Measurements from ENCODE around the gene PCOLCE2. TPM values are rescaled to one million over a fixed set of nuclear protein-coding genes. Genes with fewer than 3 reads are reported as not detected.

Gene PCOLCE2
- total and polyA plus RNA-seq, 4 donors = 9.1 to 17.2 (median 13.3) TPM

- 78% methylated on average over 3 of the region's 3 CpGs for WGBS
- Histone ChIP-seq H3K36me3 (ENCODE audit: control insufficient read depth in 4 of 4, insufficient read depth in 3 of 4, low read depth in 1 of 4, low read length in 3 of 4) (no peaks in the 10 kb centered on the region), H3K9me3 (ENCODE audit: control insufficient read depth in 4 of 4, low read length in 3 of 4) (no peaks in the 10 kb centered on the region)
Measured at GRCh38 chr3:142894493-142894892, 5.6 kb upstream of the PCOLCE2 start.

More at GRCh38 chr3:142894493-142894892, 5.6 kb upstream of the PCOLCE2 start:
- H3K4me3 ChIP-seq (ENCODE audit: low read depth in 1 of 3, low read length in 3 of 3) = no peak overlapping the region
- DNase-seq (ENCODE audit: low spot score) = no peak
- no peak overlapping the region for H3K27ac ChIP-seq (ENCODE audit: low read depth in 1 of 2, low read length in 2 of 2)
- H3K27me3 ChIP-seq (ENCODE audit: control insufficient read depth in 4 of 4, insufficient read depth in 4 of 4, low read length in 3 of 4) = no peaks in the 10 kb centered on the region
- peaks cover 0 to 2% (median 1%) of the 10 kb centered on the region in 4 donors for H3K4me1 ChIP-seq (ENCODE audit: control insufficient read depth in 4 of 4, insufficient read depth in 4 of 4, low read length in 3 of 4)
- H3K9ac ChIP-seq (ENCODE audit: low read depth in 1 of 2, low read length in 2 of 2) = no peak overlapping the region
- TF ChIP-seq HNF4A (conservative IDR thresholded peaks at IDR 0.05) (no peak), GABPA (IDR thresholded peaks at IDR 0.05 in 1 of 2, conservative IDR thresholded peaks at IDR 0.05 in 1 of 2) (no peak), YY1 (IDR thresholded peaks at IDR 0.05) (no peak), HNF4G (IDR thresholded peaks at IDR 0.05) (no peak), REST (IDR thresholded peaks at IDR 0.05) (no peak), TAF1 (conservative IDR thresholded peaks at IDR 0.05) (no peak), EGR1 (IDR thresholded peaks at IDR 0.05; ENCODE audit: low read depth in 2 of 2) (no peak), FOXA2 (IDR thresholded peaks at IDR 0.05) (no peak), NR2F2 (IDR thresholded peaks at IDR 0.05) (no peak), RXRA (IDR thresholded peaks at IDR 0.05) (no peak), SP1 (IDR thresholded peaks at IDR 0.05) (no peak), FOXA1 (IDR thresholded peaks at IDR 0.05) (no peak), JUND (IDR thresholded peaks at IDR 0.05) (no peak), RAD21 (IDR thresholded peaks at IDR 0.05) (no peak)
- TF ChIP-seq, protein P1, sequence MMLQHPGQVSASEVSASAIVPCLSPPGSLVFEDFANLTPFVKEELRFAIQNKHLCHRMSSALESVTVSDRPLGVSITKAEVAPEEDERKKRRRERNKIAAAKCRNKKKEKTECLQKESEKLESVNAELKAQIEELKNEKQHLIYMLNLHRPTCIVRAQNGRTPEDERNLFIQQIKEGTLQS (IDR thresholded peaks at IDR 0.05) = no peak
- TF ChIP-seq, protein P2, sequence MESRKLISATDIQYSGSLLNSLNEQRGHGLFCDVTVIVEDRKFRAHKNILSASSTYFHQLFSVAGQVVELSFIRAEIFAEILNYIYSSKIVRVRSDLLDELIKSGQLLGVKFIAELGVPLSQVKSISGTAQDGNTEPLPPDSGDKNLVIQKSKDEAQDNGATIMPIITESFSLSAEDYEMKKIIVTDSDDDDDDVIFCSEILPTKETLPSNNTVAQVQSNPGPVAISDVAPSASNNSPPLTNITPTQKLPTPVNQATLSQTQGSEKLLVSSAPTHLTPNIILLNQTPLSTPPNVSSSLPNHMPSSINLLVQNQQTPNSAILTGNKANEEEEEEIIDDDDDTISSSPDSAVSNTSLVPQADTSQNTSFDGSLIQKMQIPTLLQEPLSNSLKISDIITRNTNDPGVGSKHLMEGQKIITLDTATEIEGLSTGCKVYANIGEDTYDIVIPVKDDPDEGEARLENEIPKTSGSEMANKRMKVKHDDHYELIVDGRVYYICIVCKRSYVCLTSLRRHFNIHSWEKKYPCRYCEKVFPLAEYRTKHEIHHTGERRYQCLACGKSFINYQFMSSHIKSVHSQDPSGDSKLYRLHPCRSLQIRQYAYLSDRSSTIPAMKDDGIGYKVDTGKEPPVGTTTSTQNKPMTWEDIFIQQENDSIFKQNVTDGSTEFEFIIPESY (IDR thresholded peaks at IDR 0.05) = no peak
- TF ChIP-seq, protein P3, sequence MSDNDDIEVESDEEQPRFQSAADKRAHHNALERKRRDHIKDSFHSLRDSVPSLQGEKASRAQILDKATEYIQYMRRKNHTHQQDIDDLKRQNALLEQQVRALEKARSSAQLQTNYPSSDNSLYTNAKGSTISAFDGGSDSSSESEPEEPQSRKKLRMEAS (IDR thresholded peaks at IDR 0.05) = no peak
- TF ChIP-seq, protein P4, sequence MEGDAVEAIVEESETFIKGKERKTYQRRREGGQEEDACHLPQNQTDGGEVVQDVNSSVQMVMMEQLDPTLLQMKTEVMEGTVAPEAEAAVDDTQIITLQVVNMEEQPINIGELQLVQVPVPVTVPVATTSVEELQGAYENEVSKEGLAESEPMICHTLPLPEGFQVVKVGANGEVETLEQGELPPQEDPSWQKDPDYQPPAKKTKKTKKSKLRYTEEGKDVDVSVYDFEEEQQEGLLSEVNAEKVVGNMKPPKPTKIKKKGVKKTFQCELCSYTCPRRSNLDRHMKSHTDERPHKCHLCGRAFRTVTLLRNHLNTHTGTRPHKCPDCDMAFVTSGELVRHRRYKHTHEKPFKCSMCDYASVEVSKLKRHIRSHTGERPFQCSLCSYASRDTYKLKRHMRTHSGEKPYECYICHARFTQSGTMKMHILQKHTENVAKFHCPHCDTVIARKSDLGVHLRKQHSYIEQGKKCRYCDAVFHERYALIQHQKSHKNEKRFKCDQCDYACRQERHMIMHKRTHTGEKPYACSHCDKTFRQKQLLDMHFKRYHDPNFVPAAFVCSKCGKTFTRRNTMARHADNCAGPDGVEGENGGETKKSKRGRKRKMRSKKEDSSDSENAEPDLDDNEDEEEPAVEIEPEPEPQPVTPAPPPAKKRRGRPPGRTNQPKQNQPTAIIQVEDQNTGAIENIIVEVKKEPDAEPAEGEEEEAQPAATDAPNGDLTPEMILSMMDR (IDR thresholded peaks at IDR 0.05; ENCODE audit: low read depth, low read length, missing input control) = no peak
